NCI-H146 treated with DMSO at 0.1 percent for 48 hours (cell line): ENCODE measurements around the gene RNF157.

Source experiments
- DNase-seq: peaks from one replicate; lab custom pipeline; 2025; ENCODE audit not compliant: unreplicated experiment; lab: John Stamatoyannopoulos, UW

Gene RNF157

DNA sequence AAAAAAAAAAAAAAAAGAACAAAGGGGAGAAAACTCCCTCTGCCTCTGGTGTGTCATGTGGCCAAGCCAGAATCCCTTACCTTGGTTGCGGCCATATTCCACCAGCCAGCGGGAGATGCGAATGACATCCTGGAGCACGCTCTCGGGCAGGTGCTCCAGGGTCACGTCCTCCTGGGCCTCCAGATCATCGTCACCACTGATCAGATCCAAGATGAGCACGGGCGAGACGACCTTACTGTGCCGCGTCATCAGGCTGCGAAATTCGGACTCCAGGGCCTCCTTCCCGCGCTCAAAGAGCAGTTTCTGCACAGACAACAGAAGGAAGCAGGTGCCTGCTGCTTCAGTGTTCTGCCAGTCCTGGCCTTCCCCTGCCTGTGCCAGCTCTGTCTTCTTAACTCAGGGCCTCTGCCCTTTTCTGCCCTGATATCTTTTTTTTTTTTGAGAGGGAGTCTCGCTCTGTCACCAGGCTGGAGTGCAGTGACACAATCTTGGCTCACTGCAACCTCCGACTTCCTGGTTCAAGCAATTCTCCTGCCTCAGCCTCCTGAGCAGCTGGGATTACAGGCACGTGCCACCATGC is 142.5 kb downstream of the RNF157 start:
- DNase-seq, result no peak

DNA sequence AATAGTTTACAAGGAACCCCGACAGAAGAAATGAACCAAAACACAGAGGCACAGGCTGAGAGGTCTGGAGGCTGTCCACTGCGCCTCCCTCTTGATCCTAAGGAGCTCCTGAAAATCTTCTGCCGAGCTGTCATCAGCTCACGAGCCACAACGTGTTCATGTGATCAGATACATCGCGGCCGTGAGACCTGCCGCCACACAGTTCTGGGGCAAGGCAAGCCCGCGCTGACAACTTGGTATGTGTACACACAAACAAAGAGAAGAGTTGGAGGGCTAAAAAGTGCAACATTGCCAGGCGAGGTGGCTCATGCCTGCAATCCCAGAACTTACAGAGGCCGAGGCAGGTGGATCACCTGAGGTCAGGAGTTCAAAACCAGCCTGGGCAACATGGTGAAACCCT is 144.3 kb downstream of the RNF157 start:
- no peak for DNase-seq

DNA sequence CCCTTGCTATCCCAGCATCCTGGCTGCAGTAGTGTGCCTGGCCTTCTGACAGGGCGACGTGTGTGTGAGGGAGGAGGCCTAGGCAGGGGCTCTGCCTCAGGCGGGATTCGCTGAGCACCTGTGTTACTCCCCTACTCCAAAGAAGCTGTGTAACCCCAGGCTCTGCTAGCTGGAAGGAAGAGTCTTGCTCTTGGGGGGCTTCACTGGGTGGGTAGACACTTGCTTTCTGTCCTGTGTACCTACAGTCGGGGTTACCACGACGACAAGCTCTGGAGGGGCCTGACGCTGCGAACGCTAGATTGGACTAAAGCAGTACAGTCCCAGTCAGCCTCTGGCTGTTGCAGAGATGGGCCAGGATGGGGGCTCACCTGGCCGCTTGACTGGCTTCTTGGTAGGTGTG is 146.2 kb downstream of the RNF157 start:
- DNase-seq, result no peak

DNA sequence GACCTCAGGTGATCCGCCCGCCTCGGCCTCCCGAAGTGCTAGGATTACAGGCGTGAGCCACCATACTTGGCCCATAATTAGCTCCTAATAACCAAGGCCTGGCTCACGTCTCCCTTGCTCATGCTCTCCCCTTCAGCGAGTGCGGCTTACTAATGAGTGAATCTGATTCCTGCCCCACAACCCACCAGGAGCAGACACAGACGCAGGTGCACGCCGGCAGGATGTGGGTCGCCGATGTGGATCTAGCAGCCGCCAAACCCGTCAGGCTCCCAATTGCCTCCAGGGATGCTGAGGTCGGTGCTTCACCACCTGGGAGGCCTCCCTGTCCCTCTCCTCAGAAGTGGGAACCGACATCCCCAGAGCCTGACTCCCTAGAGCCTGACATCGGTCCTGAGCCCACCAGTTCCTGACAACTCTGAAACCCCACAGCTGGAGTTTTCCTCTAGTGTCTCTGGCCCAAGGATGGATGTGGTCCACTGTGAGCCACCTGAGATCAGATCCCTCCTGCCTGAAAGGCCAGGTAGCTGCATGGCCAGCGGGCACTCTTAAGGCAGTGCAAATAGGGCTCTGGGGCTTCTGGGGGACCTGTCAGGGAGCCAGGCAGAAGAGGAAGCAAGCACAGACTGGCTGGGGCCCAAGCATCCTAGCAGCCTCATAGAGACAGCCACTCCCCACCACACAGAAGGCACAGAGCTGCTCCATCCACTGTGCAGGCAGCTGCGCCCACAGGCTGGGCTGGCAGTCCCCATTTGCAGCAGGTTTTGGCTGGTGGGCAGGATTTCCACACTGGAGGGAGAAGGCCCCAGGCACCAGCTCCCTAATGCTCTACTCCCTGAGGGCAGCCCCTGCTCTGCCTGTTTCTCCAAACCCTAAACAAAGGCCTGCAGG is 147.5 kb downstream of the RNF157 start:
- no peak for DNase-seq
